IMR-90 (cell line): ENCODE results near the gene KIF1B. TPM values are rescaled to one million over a fixed set of nuclear protein-coding genes. Genes with fewer than 3 reads are reported as not detected.

Experiments
- ATAC-seq: fragments of 200-7000 bp; cut with Tn5 transposase; 2 replicates; pipeline ENCODE4 v1.9.1; 2020; ENCODE audit warnings: low read depth, mild to moderate bottlenecking, moderate library complexity
- BruUV-seq: library from RNA; stranded (reverse); fragments of 400-500 nt; replicated peaks from 2 replicates; lab custom pipeline; 2021; lab: Mats Ljungman, UMichigan
- CTCF ChIA-PET: fragments of 300-600 bp; formaldehyde crosslinking; extraction: SDS; loops from one replicate; lab custom pipeline; 2021; ENCODE audit warnings: antibody characterized with exemption; lab: Yijun Ruan, JAX
- POLR2A ChIA-PET: fragments of 300-600 bp; sonication (Branson Sonifier 250); formaldehyde crosslinking; loops from one replicate; lab custom pipeline; 2022; ENCODE audit warnings: antibody characterized with exemption; ENCODE audit not compliant: unreplicated experiment; lab: Charles Lee
- DNase-seq: peaks from one replicate; pipeline ENCODE4 v3.0.0; 2013
- H2AFZ ChIP-seq: replicated peaks from 2 replicates; pipeline ENCODE3; 2013; ENCODE audit warnings: low read length, mild to moderate bottlenecking; ENCODE audit not compliant: poor library complexity
- H2AK5ac ChIP-seq: 2 replicates; pipeline ENCODE4 v1.6.1; 2013; ENCODE audit warnings: low read depth, low read length, inconsistent platforms
- H2AK9ac ChIP-seq: replicated peaks from 2 replicates; pipeline ENCODE3; 2013; ENCODE audit warnings: mild to moderate bottlenecking, low read depth, low read length, moderate library complexity; ENCODE audit not compliant: poor library complexity
- H2BK120ac ChIP-seq: 2 replicates; pipeline ENCODE4 v1.6.1; 2013; ENCODE audit warnings: low read depth, low read length, inconsistent platforms
- H2BK15ac ChIP-seq: 3 replicates; pipeline ENCODE4 v1.6.1; 2013; ENCODE audit warnings: low read depth, low read length, inconsistent platforms
- H2BK20ac ChIP-seq: 2 replicates; pipeline ENCODE4 v1.6.1; 2013; ENCODE audit warnings: low read depth, mild to moderate bottlenecking, inconsistent platforms, low read length, moderate library complexity
- H2BK5ac ChIP-seq: 2 replicates; pipeline ENCODE4 v1.6.1; 2013; ENCODE audit warnings: mild to moderate bottlenecking, low read depth, low read length, inconsistent platforms; ENCODE audit not compliant: poor library complexity, severe bottlenecking
- H3K14ac ChIP-seq: replicated peaks from 2 replicates; pipeline ENCODE4 v1.6.1; 2013; ENCODE audit warnings: low read depth, low read length, inconsistent platforms
- H3K18ac ChIP-seq: 2 replicates; pipeline ENCODE4 v1.6.1; 2013; ENCODE audit warnings: low read depth, low read length, control low read depth
- H3K23ac ChIP-seq: 2 replicates; pipeline ENCODE4 v1.6.1; 2013; ENCODE audit warnings: low read depth, low read length, inconsistent platforms
- H3K27ac ChIP-seq: 2 replicates; pipeline ENCODE4 v1.5.1; 2013; ENCODE audit warnings: mild to moderate bottlenecking, control low read depth, low read length; ENCODE audit not compliant: insufficient read depth
- H3K27me3 ChIP-seq: 2 replicates; pipeline ENCODE4 v1.6.1; 2013; ENCODE audit warnings: low read length; ENCODE audit not compliant: control insufficient read depth, insufficient read depth
- H3K36me3 ChIP-seq: 2 replicates; pipeline ENCODE4 v1.6.1; 2013; ENCODE audit warnings: low read length, mixed read lengths; ENCODE audit not compliant: control insufficient read depth, insufficient read depth
- H3K4ac ChIP-seq: 2 replicates; pipeline ENCODE4 v1.6.1; 2013; ENCODE audit warnings: low read depth, low read length, inconsistent platforms
- H3K4me1 ChIP-seq: 2 replicates; pipeline ENCODE4 v1.6.1; 2013; ENCODE audit warnings: low read length, mixed read lengths; ENCODE audit not compliant: control insufficient read depth, insufficient read depth
- H3K4me2 ChIP-seq: 2 replicates; pipeline ENCODE4 v1.6.1; 2013; ENCODE audit warnings: low read depth, mild to moderate bottlenecking, control low read depth, low read length, moderate library complexity
- H3K4me3 ChIP-seq: 2 replicates; pipeline ENCODE4 v1.5.1; 2013; ENCODE audit warnings: low read depth, mild to moderate bottlenecking, control low read depth, low read length, moderate library complexity; ENCODE audit not compliant: insufficient read depth
- H3K56ac ChIP-seq: 2 replicates; pipeline ENCODE4 v1.6.1; 2013; ENCODE audit warnings: low read length, inconsistent platforms; ENCODE audit not compliant: insufficient read depth; ENCODE audit errors: extremely low read depth
- H3K79me1 ChIP-seq, 2 experiments: 2 replicates each; pipeline ENCODE4 v1.6.1; 2013; ENCODE audit warnings: low read length in 2 of 2, inconsistent platforms in 1 of 2, low read depth in 1 of 2
- H3K9ac ChIP-seq: 2 replicates; pipeline ENCODE4 v1.6.1; 2013; ENCODE audit warnings: low read depth, low read length, control low read depth
- H3K9me1 ChIP-seq: 2 replicates; pipeline ENCODE4 v1.6.1; 2013; ENCODE audit warnings: low read length, inconsistent platforms; ENCODE audit not compliant: insufficient read depth
- H3K9me3 ChIP-seq: 2 replicates; pipeline ENCODE4 v1.6.1; 2013; ENCODE audit warnings: low read length; ENCODE audit not compliant: control insufficient read depth, insufficient read depth
- H4K20me1 ChIP-seq: 2 replicates; pipeline ENCODE4 v1.6.1; 2013; ENCODE audit warnings: low read length, inconsistent platforms; ENCODE audit not compliant: insufficient read depth
- H4K5ac ChIP-seq: 2 replicates; pipeline ENCODE4 v1.6.1; 2013; ENCODE audit warnings: mild to moderate bottlenecking, low read depth, low read length, control low read depth
- H4K8ac ChIP-seq, 2 experiments: 2 replicates each; pipeline ENCODE4 v1.6.1; 2013; ENCODE audit warnings: low read depth in 2 of 2, low read length in 2 of 2, control low read depth in 1 of 2, inconsistent platforms in 1 of 2
- H4K91ac ChIP-seq: 2 replicates; pipeline ENCODE4 v1.6.1; 2013; ENCODE audit warnings: low read depth, low read length, inconsistent platforms; ENCODE audit not compliant: insufficient read depth
- BHLHE40 ChIP-seq: fragments of 150-350 bp; IDR thresholded peaks from 2 replicates; pipeline ENCODE4 v1.6.1; 2016; ENCODE audit warnings: mild to moderate bottlenecking, low read depth, low read length
- ELK1 ChIP-seq: fragments of 150-350 bp; IDR thresholded peaks from 2 replicates; pipeline ENCODE4 v1.6.1; 2016; ENCODE audit warnings: low read depth, mild to moderate bottlenecking, low read length, moderate library complexity, borderline replicate concordance
- MAZ ChIP-seq: IDR thresholded peaks from 2 replicates; pipeline ENCODE4 v1.6.1; 2012; ENCODE audit warnings: low read depth, mild to moderate bottlenecking, low read length, improper control_type of control experiment, moderate library complexity, borderline replicate concordance
- MXI1 ChIP-seq: IDR thresholded peaks from 2 replicates; pipeline ENCODE4 v1.6.1; 2012; ENCODE audit warnings: low read depth, mild to moderate bottlenecking, low read length, moderate library complexity, borderline replicate concordance
- NFE2L2 ChIP-seq: fragments of 150-350 bp; IDR thresholded peaks from 2 replicates; pipeline ENCODE4 v1.6.1; 2016; ENCODE audit warnings: low read depth, mild to moderate bottlenecking, low read length
- RFX5 ChIP-seq: IDR thresholded peaks from 2 replicates; pipeline ENCODE4 v1.8.0; 2012; ENCODE audit warnings: low read depth, mild to moderate bottlenecking, low read length, moderate library complexity
- SMC3 ChIP-seq: fragments of 150-350 bp; IDR thresholded peaks from 2 replicates; pipeline ENCODE4 v1.6.1; 2016; ENCODE audit warnings: low read depth, mild to moderate bottlenecking, antibody characterized with exemption, low read length, moderate library complexity
- USF2 ChIP-seq: fragments of 150-350 bp; IDR thresholded peaks from 2 replicates; pipeline ENCODE4 v1.6.1; 2017; ENCODE audit warnings: mild to moderate bottlenecking, antibody characterized with exemption, low read length, low read depth
- WGBS, 2 experiments: methylation state at CpG; one replicate each; pipeline versions ENCODE4 v1.1.5 to v1.1.7; 2013; ENCODE audit warnings: missing lambda C conversion rate in 2 of 2; ENCODE audit not compliant: insufficient read length in 1 of 2; ENCODE audit errors: extremely low coverage in 2 of 2; 5-methylcytosine and 5-hydroxymethylcytosine counted together
- dilution Hi-C: fragments of 300-500 bp; cut with HindIII; formaldehyde crosslinking; loops from one replicate; pipeline ENCODE4 v1.14.3; 2018; ENCODE audit warnings: low sequenced_read_pairs; ENCODE audit not compliant: unreplicated experiment
- in situ Hi-C: fragments of 300-500 bp; cut with MboI; formaldehyde crosslinking; loops from 3 replicates; pipeline ENCODE4 v1.14.3; 2019; ENCODE audit warnings: low sequenced_read_pairs, inconsistent platforms, mixed read lengths
- intact Hi-C: fragments of 100-400 bp; cut with micrococcal nuclease; formaldehyde crosslinking; loops from 2 replicates; pipeline ENCODE4 v1.10.0; 2022
- polyA plus RNA-seq, 3 experiments: library from polyadenylated mRNA; depleted of rRNA; stranded (reverse); fragments of >200 nt; gene quantifications; 2 replicates each; pipeline ENCODE4 v1.2.3, GENCODE V29; 2012; ENCODE audit warnings: low replicate concordance in 1 of 3
- total RNA-seq: library from RNA; depleted of rRNA; stranded (reverse); fragments of >200 nt; gene quantifications from 2 replicates; pipeline ENCODE4 v1.2.3, GENCODE V29; 2012

The KIF1B gene
- total and polyA plus RNA-seq, 2 of the 4 experiments (the other 2 are of a cell fraction): 13.0 to 21.1 TPM

GRCh38 chr1:10217748-10218441, 7.5 kb downstream of the KIF1B start:
- Histone ChIP-seq H4K20me1 (peaks cover 75% of the 10 kb centered on the region), H3K9me1 (peaks cover 20% of the 10 kb centered on the region), H3K4ac (no peak overlapping the region), H2BK5ac (no peak overlapping the region), H3K36me3 (no peaks in the 10 kb centered on the region), H3K4me3 (no peak overlapping the region), H3K27ac (peak overlapping the region; percentile 5; the same call in 1 of the 2 replicates), H2BK15ac (no peak overlapping the region), H3K23ac (no peak overlapping the region), H4K8ac (no peak overlapping the region), H3K9ac (no peak overlapping the region), H3K18ac (no peak overlapping the region), H3K79me1 (peaks cover 0 to 60% of the 10 kb centered on the region in 2 experiments; a peak in 2 of 4 replicates), H2AK9ac (no peak overlapping the region), H2AFZ (no peak overlapping the region), H3K14ac (no peak overlapping the region), H3K9me3 (no peaks in the 10 kb centered on the region), H2AK5ac (no peak overlapping the region), H3K27me3 (no peaks in the 10 kb centered on the region), H2BK20ac (no peak overlapping the region), H3K4me1 (peaks cover 15% of the 10 kb centered on the region), H3K56ac (no peak overlapping the region), H2BK120ac (no peak overlapping the region), H3K4me2 (peak overlapping the region; percentile 58), H4K91ac (no peak overlapping the region), H4K5ac (no peak overlapping the region)
- POLR2A ChIA-PET: no interaction called here
- dilution Hi-C loops: no loop called here
- CTCF ChIA-PET: interaction anchor here (1.2 kb wide), 1 partner anchor 8 kb away, joined by 4 read pairs; the partner anchor contains the start of gene KIF1B
- ATAC-seq (peak; percentile 45), DNase-seq (no peak)
- intact Hi-C loops: no loop called here
- no TSS peak for BruUV-seq
- TF ChIP-seq USF2 (no peak), RFX5 (no peak), ELK1 (no peak), SMC3 (no peak), BHLHE40 (peak; percentile 14; the same call in 1 of the 2 replicates), MAZ (no peak), MXI1 (no peak), NFE2L2 (no peak)
- in situ Hi-C loops: no loop called here
- WGBS, 2 experiments: no CpG with 5 or more reads among the region's 5 CpGs
